Non-pigmented ciliary epithelial cell (primary cell): Measurements from ENCODE around the gene DSN1.

Experiments used
- DNase-seq: peaks from one replicate; pipeline ENCODE4 v3.0.0-alpha.2; 2010; ENCODE audit warnings: low read depth

Gene DSN1

GRCh38 chr20:36754656-36755222 is 18.8 kb downstream of the DSN1 start:
- DNase-seq = peak; percentile 26

DNA sequence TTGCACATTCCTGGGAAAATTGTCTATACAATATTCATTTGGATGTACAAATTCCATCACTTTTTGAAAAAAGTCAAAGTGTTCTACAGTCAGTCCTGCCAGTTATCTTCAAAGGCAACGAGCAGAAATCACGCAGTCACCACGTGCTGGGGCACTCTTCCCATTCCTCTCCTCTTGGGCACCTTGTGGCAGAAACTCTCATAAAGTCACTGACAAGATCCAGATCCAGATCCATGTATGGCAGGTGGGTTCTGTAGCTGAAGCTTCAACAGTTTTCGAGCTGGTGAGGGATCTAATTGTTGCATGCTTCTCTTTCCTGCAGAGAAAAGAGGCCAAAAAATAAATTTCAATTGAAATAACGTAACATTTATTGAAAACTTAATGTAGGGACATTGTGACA is 21.0 kb downstream of the DSN1 start:
- no peak for DNase-seq

DNA sequence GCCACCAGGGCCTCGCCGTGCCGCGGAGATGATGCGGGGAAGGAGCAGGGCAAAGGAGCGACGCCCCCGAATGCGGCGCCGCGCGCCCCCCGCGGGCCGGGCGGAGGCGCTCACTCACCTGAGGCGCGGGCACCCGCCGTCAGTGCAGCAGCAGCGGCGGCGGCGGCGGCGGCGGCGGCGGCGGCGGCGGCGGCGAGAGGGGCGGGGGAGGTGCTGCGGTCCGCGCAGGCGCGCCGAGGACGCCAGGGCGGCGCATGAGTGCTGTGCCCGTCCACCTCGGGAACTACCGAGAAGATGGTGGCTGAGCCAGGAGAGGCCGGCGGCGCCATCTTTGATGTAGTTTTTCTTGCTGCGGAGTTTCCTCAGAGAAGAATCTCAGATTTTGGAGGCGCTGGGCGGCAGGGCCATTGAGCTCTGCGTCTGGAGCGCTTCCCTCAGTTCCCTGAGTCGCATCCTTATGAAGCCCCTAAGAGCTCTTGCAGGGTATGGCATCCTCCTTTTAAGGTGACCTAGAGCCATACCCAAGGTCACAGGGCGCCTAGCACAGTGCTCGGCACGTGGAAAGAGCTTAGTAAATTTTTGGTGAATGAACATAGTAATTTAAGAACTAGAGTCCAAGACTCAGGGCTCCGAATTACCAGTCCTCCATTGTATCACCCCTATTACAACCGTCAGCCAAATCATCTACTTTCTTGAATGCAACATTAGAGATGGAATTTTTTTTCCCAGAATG is 27.5 kb downstream of the DSN1 start, which contains the start of gene NDRG3:
TSS of gene NDRG3 (minus strand) at position 164 of the 733 bp plus-strand sequence. CDS start 24,355 bp downstream, outside the sequence.
- DNase-seq = peak; percentile 58

DNA sequence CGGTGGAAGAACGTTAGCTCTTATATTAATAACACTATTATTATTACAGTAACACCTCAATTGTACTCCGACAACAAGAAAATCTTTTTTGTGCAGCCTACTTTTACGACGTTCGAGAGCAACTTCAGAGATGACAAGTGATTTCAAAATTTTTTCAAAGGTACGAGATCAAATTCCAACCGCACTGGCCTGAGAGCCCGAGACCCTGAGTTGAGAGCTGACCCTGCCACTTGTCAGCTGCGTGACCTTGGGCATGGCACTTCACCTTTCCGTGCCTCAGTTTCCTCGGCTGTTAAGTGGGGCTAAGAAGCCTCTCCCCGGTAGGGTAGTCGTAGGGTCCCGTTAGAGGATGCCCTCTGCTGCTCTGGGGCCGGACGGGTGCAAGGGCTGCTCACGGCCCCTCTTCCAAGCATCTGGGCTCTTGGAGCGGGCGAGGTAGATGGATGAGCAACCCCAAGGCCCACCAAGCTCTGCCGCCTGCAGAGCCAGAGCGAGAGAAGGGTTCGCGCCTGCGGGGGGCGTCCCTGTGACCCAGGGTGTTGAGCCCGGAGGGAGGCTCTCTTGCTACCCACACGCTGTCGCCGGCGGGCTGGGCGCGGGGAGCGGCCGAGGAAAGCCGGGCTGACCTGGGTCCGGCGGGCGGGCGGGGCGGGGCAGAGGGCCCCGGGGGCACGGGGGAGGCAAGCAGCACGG is 28.2 kb downstream of the DSN1 start:
- DNase-seq = no peak

- no peak for DNase-seq
Observed at GRCh38 chr20:36744764-36745191, 28.8 kb downstream of the DSN1 start.

DNA sequence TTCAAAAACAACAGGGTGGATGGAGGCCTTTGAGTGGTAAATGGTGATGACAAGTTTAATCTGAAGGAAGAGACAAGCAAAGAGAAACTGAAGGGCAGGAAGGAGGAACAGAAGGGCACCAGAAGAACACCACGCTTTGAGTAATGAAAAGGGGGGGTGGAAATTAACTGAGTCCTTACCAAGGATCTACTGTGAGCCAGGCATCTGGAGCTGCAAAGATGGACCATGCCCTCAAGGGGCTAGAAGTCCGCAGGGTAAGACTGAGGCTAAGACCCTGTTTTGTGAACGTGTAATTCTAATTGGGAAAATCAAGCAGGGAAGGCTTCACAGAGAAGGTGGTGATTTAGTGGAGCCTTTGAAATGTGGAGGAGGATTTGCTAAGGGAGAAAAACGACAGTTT is 29.3 kb downstream of the DSN1 start:
- no peak for DNase-seq

GRCh38 chr20:36742558-36742957 is 31.0 kb downstream of the DSN1 start:
- DNase-seq = no peak

GRCh38 chr20:36741072-36741471 is 32.5 kb downstream of the DSN1 start:
- no peak for DNase-seq

DNA sequence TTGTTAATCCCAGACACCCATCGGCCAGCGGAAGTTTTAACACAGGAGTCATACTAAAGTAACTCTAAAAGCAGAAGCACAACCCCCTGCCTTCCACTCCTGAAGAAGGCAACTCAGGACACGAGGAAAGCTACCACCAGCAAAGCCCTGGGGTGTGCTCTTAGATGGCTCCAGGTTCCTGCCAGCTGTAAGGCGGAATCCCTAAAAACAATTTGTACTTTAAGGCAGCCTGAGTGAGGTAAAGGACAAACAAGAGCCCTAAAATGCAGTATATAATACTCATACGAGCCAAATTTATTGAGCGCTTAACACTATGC is 36.4 kb downstream of the DSN1 start:
- DNase-seq = no peak

DNA sequence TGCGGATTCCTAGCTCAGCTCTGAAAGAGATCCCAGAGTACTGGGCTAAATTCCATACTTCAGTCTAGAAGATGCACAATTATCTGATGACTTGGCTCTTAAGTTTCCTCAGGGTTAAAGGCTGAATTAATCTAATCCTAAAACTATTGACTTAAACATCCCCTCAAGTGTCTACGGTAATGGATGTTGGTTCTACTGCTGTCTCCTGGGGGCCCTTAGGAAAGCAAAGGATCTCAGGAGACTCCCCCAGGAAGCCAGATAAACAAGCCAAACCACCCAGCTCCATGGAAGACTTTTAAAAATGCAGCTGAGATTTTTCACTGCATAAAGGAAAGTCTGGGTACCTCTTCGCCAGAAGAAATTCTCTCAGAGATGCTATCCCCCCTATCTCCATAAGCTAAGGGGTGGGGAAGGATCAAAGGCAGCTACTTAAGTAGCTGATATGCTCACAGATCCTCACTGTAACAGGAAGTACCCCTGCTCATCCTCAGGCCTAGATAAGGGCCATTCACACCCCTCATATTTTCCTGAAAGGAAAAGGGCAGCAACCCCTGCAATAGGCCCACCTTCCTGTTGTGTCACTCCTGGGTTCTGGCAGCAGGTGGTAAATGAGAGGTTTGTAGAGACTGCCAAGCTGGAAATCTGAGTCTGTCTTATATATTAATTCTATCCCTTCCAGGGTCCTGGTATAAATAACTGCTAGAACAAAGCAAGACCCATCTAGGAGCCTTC is 36.9 kb downstream of the DSN1 start:
- no peak for DNase-seq

DNA sequence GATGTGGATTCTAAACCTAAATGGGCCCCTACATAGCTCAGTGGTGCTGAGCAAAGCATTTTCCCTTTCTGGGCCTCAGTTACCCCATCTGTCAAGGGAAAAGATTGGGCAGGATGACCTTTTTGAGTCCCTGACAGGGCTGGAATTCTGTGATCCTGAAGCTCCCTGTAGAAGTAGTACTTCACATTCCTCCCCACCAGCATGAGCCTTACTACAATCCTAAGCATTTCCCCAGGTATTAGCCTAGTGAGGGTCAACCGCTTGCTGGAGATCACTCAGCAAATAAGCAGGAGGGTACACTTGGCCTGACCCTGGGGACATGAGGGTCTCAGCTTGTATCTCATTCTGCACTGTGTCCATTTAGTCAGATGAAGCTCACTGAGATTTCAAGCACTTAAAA is 41.1 kb downstream of the DSN1 start:
- no peak for DNase-seq

- peak; percentile 15 for DNase-seq
Observed at GRCh38 chr20:36728986-36729385, 44.6 kb downstream of the DSN1 start.

GRCh38 chr20:36726168-36726567 is 47.4 kb downstream of the DSN1 start:
- no peak for DNase-seq

DNA sequence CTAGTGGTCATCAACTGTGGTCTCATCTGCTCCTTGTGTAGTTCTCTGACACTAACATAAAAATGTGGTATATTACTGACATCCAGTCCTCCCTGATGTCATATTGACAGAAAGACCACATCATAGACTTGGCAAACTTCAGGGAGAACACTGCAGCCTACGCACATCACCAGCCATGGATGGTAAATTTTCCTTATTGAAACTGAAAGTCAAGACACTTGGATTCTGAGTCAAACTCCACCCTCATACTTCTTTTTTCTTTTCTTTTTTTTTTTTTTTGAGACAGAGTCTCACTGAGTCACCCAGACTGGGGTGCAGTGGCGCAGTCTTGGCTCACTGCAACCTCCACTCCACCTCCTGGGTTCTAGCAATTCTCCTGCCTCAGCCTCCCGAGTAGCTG is 53.1 kb downstream of the DSN1 start:
- no peak for DNase-seq

DNA sequence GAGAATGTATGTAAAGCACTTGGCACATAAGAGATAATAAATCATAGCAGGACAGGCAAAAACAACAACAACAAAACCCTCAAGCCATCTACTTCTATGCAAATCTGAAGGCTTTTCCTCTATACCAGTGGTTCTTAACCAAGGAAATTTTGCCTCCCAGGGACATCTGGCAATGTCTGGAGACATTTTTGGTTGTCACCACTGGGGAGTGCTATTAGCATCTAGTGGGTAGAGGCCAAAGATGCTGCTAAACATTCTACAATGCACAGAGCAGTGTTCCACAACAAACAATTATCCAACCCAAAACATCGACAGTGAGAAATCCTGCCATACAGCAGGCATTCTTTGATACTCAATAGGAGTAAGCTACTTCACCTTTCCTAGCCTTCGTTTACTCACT is 55.9 kb downstream of the DSN1 start:
- no peak for DNase-seq

DNA sequence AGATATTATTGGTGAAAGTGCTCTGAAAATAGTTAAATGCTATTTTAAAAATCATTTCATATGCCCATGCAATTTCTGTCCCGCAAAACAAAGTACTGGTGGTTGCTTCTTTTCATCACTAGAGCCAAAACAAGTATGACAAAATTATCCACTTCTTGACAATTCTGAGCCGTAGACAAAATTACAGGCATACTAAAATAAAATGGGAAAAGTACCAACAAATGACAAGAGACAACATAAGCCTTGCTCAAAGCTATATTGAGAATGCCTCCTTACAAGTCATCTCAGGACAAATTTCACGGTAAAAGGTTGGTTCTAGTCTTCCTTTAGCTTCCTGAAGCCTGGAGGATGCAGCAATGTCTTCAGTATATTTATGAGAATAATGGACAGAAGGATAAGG is 56.5 kb downstream of the DSN1 start:
- DNase-seq = no peak

GRCh38 chr20:36712775-36713174 is 60.8 kb downstream of the DSN1 start:
- no peak for DNase-seq

GRCh38 chr20:36709126-36709525 is 64.4 kb downstream of the DSN1 start:
- DNase-seq = no peak

DNA sequence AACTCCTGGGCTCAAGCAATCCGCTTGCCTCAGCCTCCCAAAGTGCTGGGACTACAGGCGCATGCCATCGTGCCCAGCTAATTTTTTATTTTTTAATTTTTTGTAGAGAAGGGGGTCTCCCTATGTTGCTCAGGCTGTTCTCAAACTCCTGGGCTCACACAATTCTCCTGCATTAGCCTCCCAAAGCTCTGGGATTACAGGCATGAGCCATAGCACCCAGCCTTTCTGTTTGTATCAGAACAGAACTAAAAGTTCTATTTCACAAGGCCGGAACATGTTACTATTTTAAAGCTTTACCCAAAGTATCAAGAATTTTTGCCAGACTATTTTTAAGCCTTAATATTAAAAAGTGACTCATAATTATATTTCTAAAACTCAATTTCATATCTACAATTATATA is 70.0 kb downstream of the DSN1 start:
- DNase-seq = no peak
